C1 segment of cervical spinal cord (tissue), 14 donors: ENCODE results near the gene BANF2.

Experiments
- DNase-seq, 14 donors: peaks; one replicate each; lab custom pipeline; 2025; lab: John Stamatoyannopoulos, UW

BANF2 gene

GRCh38 chr20:17709361-17710293 is 9.9 kb downstream of the BANF2 start:
- no peak for DNase-seq

- no peak for DNase-seq
These were observed 10.9 kb downstream of the BANF2 start for GRCh38 chr20:17710379-17711266.

- no peak for DNase-seq
These were observed 11.5 kb downstream of the BANF2 start for GRCh38 chr20:17711267-17711627.

GRCh38 chr20:17712201-17712600 is 12.4 kb downstream of the BANF2 start:
- DNase-seq = no peak

- no peak for DNase-seq
These were observed 12.9 kb downstream of the BANF2 start for GRCh38 chr20:17712708-17713107.

- no peak for DNase-seq
These were observed 14.8 kb downstream of the BANF2 start for GRCh38 chr20:17714597-17714996.

- DNase-seq = no peak
These were observed 15.3 kb downstream of the BANF2 start for GRCh38 chr20:17715075-17715474.

GRCh38 chr20:17716331-17716730 is 16.6 kb downstream of the BANF2 start:
- no peak for DNase-seq

- no peak for DNase-seq
These were observed 21.0 kb downstream of the BANF2 start for GRCh38 chr20:17720755-17721154.

- no peak for DNase-seq
These were observed 22.2 kb downstream of the BANF2 start for GRCh38 chr20:17721802-17722486.

GRCh38 chr20:17722493-17723300 is 22.9 kb downstream of the BANF2 start:
- no peak for DNase-seq

GRCh38 chr20:17723301-17723691 is 23.5 kb downstream of the BANF2 start:
- DNase-seq = no peak

- DNase-seq = no peak
These were observed 25.5 kb downstream of the BANF2 start for GRCh38 chr20:17725094-17725835.

GRCh38 chr20:17726902-17727301 is 27.1 kb downstream of the BANF2 start:
- no peak for DNase-seq

- no peak for DNase-seq
These were observed 27.6 kb downstream of the BANF2 start for GRCh38 chr20:17727351-17727750.

GRCh38 chr20:17728074-17728473 is 28.3 kb downstream of the BANF2 start:
- DNase-seq = no peak

GRCh38 chr20:17730071-17730470 is 30.3 kb downstream of the BANF2 start:
- no peak for DNase-seq

GRCh38 chr20:17731233-17731632 is 31.5 kb downstream of the BANF2 start:
- no peak for DNase-seq

- no peak for DNase-seq
These were observed 33.2 kb downstream of the BANF2 start for GRCh38 chr20:17732907-17733521.

GRCh38 chr20:17733767-17734304 is 34.1 kb downstream of the BANF2 start:
- DNase-seq = no peak
